MCF 10A (cell line): ENCODE measurements around the gene KIAA0319L. TPM values are rescaled to one million over a fixed set of nuclear protein-coding genes. Genes with fewer than 3 reads are reported as not detected.

ENCODE experiments used
- BruUV-seq: library from RNA; stranded (reverse); fragments of 400-500 nt; replicated peaks from 2 replicates; lab custom pipeline; 2021; lab: Mats Ljungman, UMichigan
- CTCF ChIA-PET: fragments of 300-600 bp; sonication (Branson Sonifier 250); formaldehyde crosslinking; extraction: SDS; loops from one replicate; lab custom pipeline; 2021; ENCODE audit warnings: antibody characterized with exemption, inconsistent platforms; lab: Yijun Ruan, JAX
- POLR2A ChIA-PET: fragments of 300-600, 350-650 bp; sonication (Branson Sonifier 250); formaldehyde crosslinking; extraction: SDS; loops from one replicate; lab custom pipeline; 2020; ENCODE audit warnings: antibody characterized with exemption, inconsistent platforms; lab: Yijun Ruan, JAX
- DNase-seq: peaks from one replicate; pipeline ENCODE4 v3.0.0-alpha.2; 2018; ENCODE audit not compliant: unreplicated experiment
- H3K27ac Mint-ChIP-seq: one replicate; pipeline ENCODE4 v1.8.0; 2022; ENCODE audit warnings: mild to moderate bottlenecking, low read depth, mixed read lengths; ENCODE audit not compliant: unreplicated experiment
- H3K27me3 Mint-ChIP-seq: one replicate; pipeline ENCODE4 v1.8.0; 2022; ENCODE audit warnings: mixed read lengths; ENCODE audit not compliant: insufficient read depth, unreplicated experiment
- H3K36me3 Mint-ChIP-seq: one replicate; pipeline ENCODE4 v1.8.0; 2022; ENCODE audit warnings: mild to moderate bottlenecking, moderate library complexity, mixed read lengths; ENCODE audit not compliant: insufficient read depth, unreplicated experiment
- H3K4me1 Mint-ChIP-seq: one replicate; pipeline ENCODE4 v1.8.0; 2022; ENCODE audit warnings: mixed read lengths; ENCODE audit not compliant: insufficient read depth, unreplicated experiment
- H3K4me3 Mint-ChIP-seq: one replicate; pipeline ENCODE4 v1.8.0; 2022; ENCODE audit warnings: mild to moderate bottlenecking, moderate library complexity, mixed read lengths; ENCODE audit not compliant: unreplicated experiment
- H3K9me3 Mint-ChIP-seq: one replicate; pipeline ENCODE4 v1.8.0; 2022; ENCODE audit warnings: mixed read lengths; ENCODE audit not compliant: unreplicated experiment
- intact Hi-C: fragments of 100-400 bp; cut with micrococcal nuclease; formaldehyde crosslinking; loops from 2 replicates; pipeline ENCODE4 v1.14.1; 2022
- total RNA-seq: library from RNA; stranded (reverse); gene quantifications from 2 replicates; pipeline ENCODE4 v1.2.3, GENCODE V29; 2022
- TF ChIP-seq, protein P1 (sequence below): fragments of 200-600 bp; IDR thresholded peaks from one replicate; pipeline ENCODE4 v1.8.0; 2022; ENCODE audit warnings: antibody characterized with exemption, mild to moderate bottlenecking; ENCODE audit not compliant: unreplicated experiment

KIAA0319L gene
- total RNA-seq, 1 experiment from 2014 or later: 50.7 TPM

- Mint-ChIP-seq H3K9me3 (no peaks in the 10 kb centered on the region), H3K36me3 (peaks cover 29% of the 10 kb centered on the region), H3K4me3 (no peak overlapping the region), H3K27ac (no peak overlapping the region), H3K27me3 (no peaks in the 10 kb centered on the region), H3K4me1 (peaks cover 33% of the 10 kb centered on the region)
- intact Hi-C loops: no loop called here
- no TSS peak for BruUV-seq
- TF ChIP-seq, protein P1, sequence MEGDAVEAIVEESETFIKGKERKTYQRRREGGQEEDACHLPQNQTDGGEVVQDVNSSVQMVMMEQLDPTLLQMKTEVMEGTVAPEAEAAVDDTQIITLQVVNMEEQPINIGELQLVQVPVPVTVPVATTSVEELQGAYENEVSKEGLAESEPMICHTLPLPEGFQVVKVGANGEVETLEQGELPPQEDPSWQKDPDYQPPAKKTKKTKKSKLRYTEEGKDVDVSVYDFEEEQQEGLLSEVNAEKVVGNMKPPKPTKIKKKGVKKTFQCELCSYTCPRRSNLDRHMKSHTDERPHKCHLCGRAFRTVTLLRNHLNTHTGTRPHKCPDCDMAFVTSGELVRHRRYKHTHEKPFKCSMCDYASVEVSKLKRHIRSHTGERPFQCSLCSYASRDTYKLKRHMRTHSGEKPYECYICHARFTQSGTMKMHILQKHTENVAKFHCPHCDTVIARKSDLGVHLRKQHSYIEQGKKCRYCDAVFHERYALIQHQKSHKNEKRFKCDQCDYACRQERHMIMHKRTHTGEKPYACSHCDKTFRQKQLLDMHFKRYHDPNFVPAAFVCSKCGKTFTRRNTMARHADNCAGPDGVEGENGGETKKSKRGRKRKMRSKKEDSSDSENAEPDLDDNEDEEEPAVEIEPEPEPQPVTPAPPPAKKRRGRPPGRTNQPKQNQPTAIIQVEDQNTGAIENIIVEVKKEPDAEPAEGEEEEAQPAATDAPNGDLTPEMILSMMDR: no peak
- POLR2A ChIA-PET: interaction anchor here (0.5 to 1.6 kb wide), 3 partner anchors 154 to 207 kb away, joined by 3 to 4 read pairs (median 4); partner anchors contain the start of gene CLSPN
- CTCF ChIA-PET: interaction anchor here (0.5 to 4.6 kb wide), 8 partner anchors 111 to 388 kb away, joined by 3 to 53 read pairs (median 4); no protein-coding TSS in a partner anchor
- no peak for DNase-seq
These were observed 4.9 kb upstream of the KIAA0319L start for GRCh38 chr1:35561972-35562680.

DNA sequence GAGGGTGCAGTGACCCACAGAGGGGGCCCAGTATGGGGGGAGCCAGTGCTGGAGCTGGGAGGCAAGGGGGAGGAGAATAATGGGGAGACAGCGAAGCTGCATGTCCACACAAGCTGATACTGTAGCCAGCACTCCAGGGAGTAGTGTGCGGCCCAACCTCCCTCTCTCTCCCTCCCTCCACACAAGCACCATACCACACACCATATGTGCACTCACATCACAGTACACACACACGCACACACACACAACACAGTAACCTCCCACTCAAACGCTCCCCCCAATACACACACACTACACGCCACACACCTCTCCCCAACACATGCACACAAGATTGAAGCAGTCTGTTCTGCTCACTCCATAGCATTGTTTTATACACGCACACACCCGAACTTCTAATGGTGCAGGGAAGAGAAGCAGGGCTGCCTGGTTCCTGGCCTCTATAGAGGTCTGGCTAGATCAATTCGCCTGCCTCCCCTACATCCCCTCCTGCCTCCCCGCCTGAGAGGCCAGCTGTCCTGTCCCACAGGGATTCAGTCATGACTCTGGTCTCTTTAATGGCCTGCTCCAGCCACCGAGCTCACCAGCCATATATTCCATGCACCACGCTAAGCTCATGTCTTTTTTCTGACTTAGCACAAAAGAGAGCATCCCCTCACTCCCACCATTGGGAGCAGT lies 4.2 kb upstream of the KIAA0319L start:
- intact Hi-C loops: no loop called here
- Mint-ChIP-seq H3K27me3 (no peaks in the 10 kb centered on the region), H3K27ac (peak overlapping the region; percentile 13), H3K4me1 (peaks cover 36% of the 10 kb centered on the region), H3K4me3 (peak overlapping the region; percentile 64), H3K36me3 (peaks cover 29% of the 10 kb centered on the region), H3K9me3 (no peaks in the 10 kb centered on the region)
- BruUV-seq: no TSS peak
- CTCF ChIA-PET: interaction anchor here (0.6 to 4.6 kb wide), 13 partner anchors 102 to 388 kb away, joined by 3 to 53 read pairs (median 4); no protein-coding TSS in a partner anchor
- POLR2A ChIA-PET: interaction anchor here (0.6 to 9.9 kb wide), 3 partner anchors 111 to 208 kb away, joined by 3 to 212 read pairs (median 4); partner anchors contain the start of gene CLSPN
- TF ChIP-seq, protein P1: no peak
- no peak for DNase-seq

- H3K36me3 Mint-ChIP-seq: peaks cover 29% of the 10 kb centered on the region
- peak overlapping the region; percentile 64 for H3K4me3 Mint-ChIP-seq
- TF ChIP-seq, protein P1: no peak
- no TSS peak for BruUV-seq
- H3K27ac Mint-ChIP-seq: peak overlapping the region; percentile 13
- peaks cover 44% of the 10 kb centered on the region for H3K4me1 Mint-ChIP-seq
- ChIA-PET CTCF (interaction anchor here (0.6 to 4.6 kb wide), 12 partner anchors 13 to 186 kb away, joined by 3 to 53 read pairs (median 4); no protein-coding TSS in a partner anchor), POLR2A (interaction anchor here (0.6 to 9.9 kb wide), 5 partner anchors 110 to 370 kb away, joined by 3 to 212 read pairs (median 3); partner anchors contain the start of gene CLSPN)
- H3K9me3 Mint-ChIP-seq: no peaks in the 10 kb centered on the region
- peak; percentile 49 for DNase-seq
- intact Hi-C loops: no loop called here
- no peaks in the 10 kb centered on the region for H3K27me3 Mint-ChIP-seq
These were observed 3.3 kb upstream of the KIAA0319L start for GRCh38 chr1:35560256-35561225.
